Omental fat pad (tissue), 4 donors: ENCODE data around the gene ARHGEF2. TPM values are rescaled to one million over a fixed set of nuclear protein-coding genes. Genes with fewer than 3 reads are reported as not detected.

Experiments used
- ATAC-seq: fragments of 150-250 bp; one replicate; pipeline ENCODE4 v1.9.1; 2016; ENCODE audit warnings: mild to moderate bottlenecking, moderate library complexity; ENCODE audit not compliant: low FRiP score
- DNase-seq: peaks from one replicate; pipeline ENCODE4 v3.0.0-alpha.2; 2019; ENCODE audit warnings: low spot score
- CTCF ChIP-seq, 3 donors: fragments of 450-650 bp; IDR thresholded peaks; one replicate each; pipeline ENCODE4 v1.5.1; 2016 to 2017; ENCODE audit warnings: antibody characterized with exemption in 3 of 3, mild to moderate bottlenecking in 3 of 3, moderate library complexity in 2 of 3
- total RNA-seq, 4 donors: library from RNA; depleted of rRNA; stranded (reverse); fragments of >200 nt; gene quantifications; one replicate each; pipeline ENCODE4 v1.1.0, GENCODE V29; 2016

Gene ARHGEF2
- total RNA-seq, result 100 to 1,000 TPM in 2 of 4 donors, 10 to 100 TPM in 2; 89.5 to 151 (median 98.6) TPM

- peak; percentile 7 for ATAC-seq
- no peak for TF ChIP-seq CTCF (IDR thresholded peaks at IDR 0.05)
- peak; percentile 57 for DNase-seq
These were observed at the start of gene ARHGEF2 for GRCh38 chr1:155978325-155978972. Gene ARHGEF2, minus strand, starts transcription at chr1:155978547. Its CDS starts 120 bp downstream, at chr1:155978427.

- DNase-seq (no peak), ATAC-seq (no peak)
- no peak for TF ChIP-seq CTCF (IDR thresholded peaks at IDR 0.05)
These were observed 48.2 kb upstream of the ARHGEF2 start for GRCh38 chr1:156026588-156026987.

- no peak for TF ChIP-seq CTCF (IDR thresholded peaks at IDR 0.05)
- DNase-seq (no peak), ATAC-seq (no peak)
These were observed 47.5 kb upstream of the ARHGEF2 start for GRCh38 chr1:156025876-156026275.

- ATAC-seq, result no peak
- TF ChIP-seq CTCF (IDR thresholded peaks at IDR 0.05), result no peak
- DNase-seq, result no peak
These were observed 46.5 kb upstream of the ARHGEF2 start for GRCh38 chr1:156024801-156025200.

- TF ChIP-seq CTCF (IDR thresholded peaks at IDR 0.05), result no peak
- DNase-seq (no peak), ATAC-seq (no peak)
These were observed 43.6 kb upstream of the ARHGEF2 start for GRCh38 chr1:156021954-156022353.

- DNase-seq, result no peak
- ATAC-seq, result no peak
- TF ChIP-seq CTCF (IDR thresholded peaks at IDR 0.05), result no peak
These were observed 42.7 kb upstream of the ARHGEF2 start for GRCh38 chr1:156021093-156021428.

GRCh38 chr1:156020293-156021092 is 42.1 kb upstream of the ARHGEF2 start, which contains the start of gene SSR2:
Gene SSR2, minus strand, starts transcription at chr1:156020951. Its CDS starts 784 bp downstream, at chr1:156020167.
- peak; percentile 65 for DNase-seq
- ATAC-seq, result peak; percentile 88
- no peak for TF ChIP-seq CTCF (IDR thresholded peaks at IDR 0.05)
